Measurements from ENCODE around the gene CRB1.

GRCh38 chr1:197235355-197235754 is 32.7 kb upstream of the CRB1 start:
- TF ChIP-seq CTCF (IDR thresholded peaks at IDR 0.05; ENCODE audit: borderline replicate concordance, extremely low read depth, low read length, poor library complexity, severe bottlenecking) (no peak), EZH2 (IDR thresholded peaks at IDR 0.05; ENCODE audit: borderline replicate concordance, low read depth, low read length, severe bottlenecking) (no peak)
